Stimulated activated CD4-positive, alpha-beta T cell treated with anti-CD3 and anti-CD28 coated beads, Interleukin-15, amount 100 ng/mL, for 24 hours (primary cell): ENCODE data around the gene RMI2.
"Not testable (repeated sequence)": the region's sequence is repeated elsewhere in the genome, so short reads cannot be mapped to it uniquely, and the experiment has no call there.

ENCODE experiments used
- DNase-seq: peaks from one replicate; pipeline ENCODE4 v3.0.0-alpha.2; 2020

RMI2 gene

DNA sequence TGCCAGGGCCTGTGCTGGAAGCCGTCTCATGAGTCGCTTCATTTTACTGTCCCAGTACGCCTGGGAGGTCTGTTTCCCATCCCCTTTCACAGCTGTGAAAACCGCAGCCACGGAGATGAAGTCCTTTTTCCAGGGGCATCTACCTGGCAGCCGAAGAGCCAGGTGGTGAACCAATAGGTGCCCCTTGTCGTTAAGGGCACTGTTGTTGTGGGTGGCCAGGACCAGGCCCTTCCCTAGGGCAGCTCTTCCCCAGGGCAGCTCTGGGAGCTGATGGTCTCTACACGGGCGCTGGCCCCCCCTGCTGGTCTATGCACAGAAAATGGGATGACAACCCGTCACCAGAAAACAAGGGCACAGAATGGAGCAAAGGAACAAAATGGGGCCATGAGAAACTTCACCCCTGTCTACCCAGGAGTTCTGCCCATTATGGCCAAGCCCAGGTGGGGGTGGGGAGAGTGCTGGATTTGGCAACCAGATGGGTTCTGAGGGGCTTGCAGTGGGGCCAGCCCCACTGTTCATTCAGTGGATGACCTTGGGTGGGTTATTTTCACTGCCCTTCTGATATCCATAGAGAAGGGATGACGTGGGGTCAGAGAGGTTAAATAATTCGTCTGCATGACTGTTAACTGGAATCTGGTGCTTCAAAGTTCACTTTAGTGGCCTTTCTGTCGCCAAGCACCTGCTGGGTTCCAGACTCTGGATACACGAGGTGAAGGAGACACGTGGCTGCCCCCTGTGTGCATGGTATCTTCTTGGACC is 11.5 kb downstream of the RMI2 start:
- peak; percentile 72 for DNase-seq

DNA sequence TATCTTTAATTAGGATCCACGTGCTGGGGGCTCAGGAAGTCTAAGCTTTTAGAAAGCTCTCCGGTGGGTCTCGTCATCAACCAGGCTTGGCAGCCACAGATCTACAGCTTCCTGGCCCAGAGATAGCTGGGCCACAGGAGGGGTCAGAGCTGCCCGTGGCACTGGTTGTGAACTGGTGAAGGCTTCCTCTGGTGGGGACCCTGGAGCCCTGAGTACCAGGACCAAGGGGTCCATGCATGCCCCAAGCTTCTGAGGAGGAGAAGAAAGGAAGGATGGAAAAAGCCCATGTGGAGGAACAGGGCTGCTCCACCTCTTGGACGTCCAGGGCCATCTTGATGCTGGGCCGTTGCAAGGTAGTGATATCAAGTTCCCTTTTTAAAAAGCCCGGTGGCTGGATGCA is 13.3 kb downstream of the RMI2 start:
- DNase-seq: no peak

DNA sequence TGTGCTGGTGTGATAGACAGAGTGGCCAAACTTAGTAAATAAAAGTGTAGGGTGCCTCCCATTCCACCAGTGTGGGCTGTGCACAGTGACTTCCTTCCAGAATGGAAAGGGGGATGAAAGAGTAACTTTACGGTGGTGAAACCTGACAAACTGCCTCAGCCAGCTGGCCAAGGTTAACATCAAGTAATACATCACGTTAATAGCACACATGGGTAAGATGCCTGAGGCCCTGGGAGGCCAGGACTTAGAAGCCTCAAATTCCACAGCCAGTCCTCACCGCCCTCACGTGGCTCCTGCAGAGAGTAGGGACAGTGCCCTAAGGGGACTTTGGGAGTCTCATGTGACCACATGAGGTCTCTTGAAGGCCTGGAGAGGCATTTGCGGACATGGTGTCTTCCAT is 14.1 kb downstream of the RMI2 start:
- no peak for DNase-seq

DNA sequence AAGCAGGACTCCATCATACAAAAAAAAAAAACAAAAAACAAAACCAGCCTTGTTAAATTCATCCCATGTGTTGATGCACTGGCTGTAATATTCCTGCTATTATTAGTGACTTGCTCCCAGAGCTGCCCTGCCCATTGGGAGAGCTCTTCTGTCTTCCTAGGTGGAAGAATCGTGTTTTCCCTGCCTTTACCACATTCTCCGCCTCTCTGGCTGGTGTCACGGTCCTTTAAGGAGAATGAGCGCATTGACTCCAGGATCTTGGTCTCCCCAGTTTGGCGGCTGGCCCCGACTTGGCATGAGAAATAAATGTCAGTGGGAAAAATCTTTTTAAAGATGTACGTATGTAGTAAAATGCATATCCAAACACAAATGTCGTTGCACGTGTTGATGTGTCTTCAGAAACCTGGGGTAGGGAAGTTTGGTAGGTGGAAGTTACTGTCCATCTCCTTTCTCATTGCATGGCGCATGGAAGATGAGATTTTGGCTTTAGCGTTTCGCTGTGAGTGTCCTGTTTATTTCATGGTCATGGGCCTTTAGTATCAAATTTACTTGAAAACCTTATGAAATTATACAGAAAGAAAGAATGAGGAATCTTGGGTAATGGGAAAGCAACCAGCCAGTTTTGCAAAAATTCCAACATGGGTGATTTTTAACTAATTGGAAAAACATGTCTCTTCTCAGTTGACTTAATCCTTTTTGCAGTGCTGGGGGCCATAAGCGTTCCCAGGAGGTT is 15.5 kb downstream of the RMI2 start:
- DNase-seq: no peak

DNA sequence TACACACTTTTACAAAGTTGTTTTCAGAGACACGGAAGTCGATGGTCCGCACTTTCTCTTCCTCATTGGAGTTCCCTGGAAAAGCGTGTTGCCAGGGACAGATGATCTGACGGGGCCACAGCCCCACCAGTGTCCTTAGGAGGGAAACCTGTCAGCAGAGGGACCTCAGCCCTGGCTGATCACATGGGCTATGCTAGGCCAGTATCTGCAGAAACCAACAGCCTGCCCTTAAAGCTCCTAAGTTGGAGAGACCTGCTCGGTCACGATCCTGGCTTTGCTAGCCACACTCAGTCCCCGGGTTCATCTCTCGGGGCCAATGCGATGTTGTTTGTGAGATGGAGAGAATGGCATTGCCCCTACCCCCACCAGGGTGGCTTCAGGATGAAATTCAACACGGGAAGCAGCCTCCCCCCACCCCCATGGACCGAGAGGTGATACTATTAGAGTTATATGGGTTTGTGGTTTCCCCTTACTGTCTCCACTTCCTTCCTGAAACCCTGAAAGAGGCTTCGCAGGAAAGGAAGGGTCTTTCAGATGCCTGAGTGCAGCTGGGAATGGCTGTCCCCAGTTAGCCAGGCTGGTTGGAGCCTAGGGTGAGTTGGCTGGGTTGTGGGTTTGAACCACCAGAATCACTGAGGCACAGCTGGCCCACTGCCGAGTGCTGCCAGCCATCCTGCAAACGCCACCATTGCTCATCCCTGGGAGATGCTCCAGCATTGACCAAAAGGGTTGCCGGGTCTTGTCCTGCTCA is 16.6 kb downstream of the RMI2 start:
- DNase-seq: peak; percentile 53

DNA sequence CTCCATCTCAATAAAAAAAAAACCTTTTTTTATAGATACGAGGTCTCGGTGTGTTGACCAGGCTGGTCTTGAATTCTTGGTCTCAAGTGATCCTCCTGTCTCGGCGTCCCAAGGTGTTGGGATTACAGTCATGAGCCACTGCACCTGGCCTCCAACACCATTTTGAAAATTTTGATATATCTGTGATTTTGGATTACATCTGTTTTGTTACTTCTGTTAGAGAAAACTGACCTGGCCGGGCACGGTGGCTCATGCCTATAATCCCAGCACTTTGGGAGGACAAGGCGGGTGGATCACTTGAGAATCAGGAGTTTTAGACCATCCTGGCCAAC is 18.6 kb downstream of the RMI2 start:
- DNase-seq: no peak

DNA sequence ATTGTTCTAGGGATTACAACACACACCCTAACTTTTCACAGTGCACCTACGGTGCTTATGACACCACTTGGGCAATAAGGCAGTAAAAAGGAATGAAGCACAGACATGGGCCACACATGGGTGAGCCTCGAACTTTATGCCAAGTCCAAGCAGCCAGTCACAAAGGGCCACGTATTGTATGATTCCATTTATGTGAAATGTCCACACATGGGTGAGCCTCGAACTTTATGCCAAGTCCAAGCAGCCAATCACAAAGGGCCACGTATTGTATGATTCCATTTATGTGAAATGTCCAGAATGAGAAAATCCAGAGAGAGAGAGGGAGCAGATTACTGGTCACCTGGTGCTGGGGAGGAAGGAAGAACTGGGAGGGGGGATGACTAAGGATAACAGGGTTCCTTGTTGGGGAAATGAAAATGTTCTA is 22.2 kb downstream of the RMI2 start:
- no peak for DNase-seq

DNA sequence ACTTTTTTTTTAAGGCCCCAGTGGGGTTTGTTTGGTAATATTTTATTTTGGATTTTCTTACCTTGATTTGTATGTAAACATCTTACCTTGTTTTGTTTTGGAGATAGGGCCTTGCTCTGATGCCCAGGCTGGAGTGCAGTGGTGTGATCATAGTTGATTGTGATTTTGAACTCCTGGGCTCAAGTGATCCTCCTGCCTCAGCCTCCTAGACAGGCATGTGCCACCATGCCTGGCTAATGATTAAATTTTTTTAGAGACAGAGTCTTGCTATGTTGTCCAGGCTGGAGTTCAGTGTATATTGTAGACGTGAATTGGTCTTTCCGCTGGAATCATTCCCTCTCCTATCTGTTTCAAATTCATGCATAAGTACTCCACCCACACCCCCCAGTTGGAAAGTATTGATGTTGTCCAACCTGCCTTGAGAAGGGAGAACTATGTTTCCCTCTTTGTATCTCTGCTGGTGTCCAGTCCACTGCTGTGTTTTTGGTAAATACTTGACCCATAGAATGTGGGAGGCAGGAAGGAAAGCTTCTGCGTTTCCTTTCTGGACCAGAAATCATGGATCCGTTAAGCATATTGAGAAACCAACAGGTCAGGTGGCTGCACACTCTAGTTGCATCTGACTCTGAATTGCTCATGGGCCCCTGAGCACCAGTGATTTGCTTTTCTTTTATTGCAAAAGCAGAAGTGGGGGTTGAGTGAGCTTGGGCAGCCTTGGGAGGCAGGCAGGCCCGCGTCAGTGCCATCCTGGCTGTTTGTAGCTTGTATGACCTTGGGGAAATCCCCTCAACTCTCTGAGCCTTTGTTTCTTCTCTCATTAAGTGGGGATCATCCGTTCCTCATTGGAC is 25.0 kb downstream of the RMI2 start:
- DNase-seq: no peak

DNA sequence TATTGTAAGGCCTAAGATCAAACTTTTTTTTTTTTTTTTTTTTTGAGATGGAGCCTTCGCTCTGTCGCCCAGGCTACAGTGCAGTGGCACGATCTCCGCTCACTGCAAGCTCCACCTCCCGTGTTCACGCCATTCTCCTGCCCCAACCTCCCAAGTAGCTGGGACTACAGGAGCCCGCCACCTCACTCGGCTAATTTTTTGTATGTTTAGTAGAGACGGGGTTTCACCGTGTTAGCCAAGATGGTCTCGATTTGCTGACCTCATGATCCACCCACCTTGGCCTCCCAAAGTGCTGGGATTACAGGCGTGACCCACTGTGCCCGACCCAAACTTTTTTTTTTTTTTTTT is 25.6 kb downstream of the RMI2 start:
- not testable (repeated sequence) for DNase-seq

DNA sequence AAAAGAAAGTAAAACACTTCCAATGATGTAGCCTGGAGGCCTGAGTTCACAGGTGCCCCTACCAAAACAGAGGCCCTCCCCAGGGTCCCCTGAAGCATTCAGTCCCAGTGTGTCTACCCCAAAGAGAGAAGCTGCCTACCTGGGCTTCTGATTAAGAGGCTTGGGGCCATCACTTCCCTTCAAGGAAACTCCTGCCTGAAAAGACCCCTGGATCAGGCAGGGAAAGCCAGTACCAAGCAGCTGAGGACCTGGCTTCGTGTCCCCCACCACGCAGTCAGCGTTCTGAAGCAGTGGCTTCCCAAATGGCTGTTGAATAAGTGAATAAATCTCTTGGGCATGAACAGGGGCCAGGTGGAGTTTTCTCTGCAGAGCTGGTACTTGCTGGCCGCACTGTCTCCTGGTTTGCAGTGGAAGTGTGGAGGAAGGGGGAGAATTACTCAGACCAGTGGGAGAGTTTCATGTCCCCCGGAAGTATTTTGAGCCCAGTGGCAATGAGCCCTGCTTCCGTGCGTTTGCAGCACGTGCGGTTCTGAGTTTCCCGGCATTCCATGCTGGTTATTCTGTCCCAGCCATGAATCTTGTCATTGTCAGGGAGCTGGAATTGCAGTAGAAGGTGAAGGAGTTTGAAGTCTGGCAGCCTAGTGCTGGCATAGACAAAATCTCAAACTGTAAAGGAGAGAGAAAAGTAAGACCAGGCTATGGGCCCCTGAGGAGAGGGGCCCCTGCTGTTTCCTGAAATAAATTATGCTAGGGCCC is 27.0 kb downstream of the RMI2 start:
- DNase-seq: no peak

DNA sequence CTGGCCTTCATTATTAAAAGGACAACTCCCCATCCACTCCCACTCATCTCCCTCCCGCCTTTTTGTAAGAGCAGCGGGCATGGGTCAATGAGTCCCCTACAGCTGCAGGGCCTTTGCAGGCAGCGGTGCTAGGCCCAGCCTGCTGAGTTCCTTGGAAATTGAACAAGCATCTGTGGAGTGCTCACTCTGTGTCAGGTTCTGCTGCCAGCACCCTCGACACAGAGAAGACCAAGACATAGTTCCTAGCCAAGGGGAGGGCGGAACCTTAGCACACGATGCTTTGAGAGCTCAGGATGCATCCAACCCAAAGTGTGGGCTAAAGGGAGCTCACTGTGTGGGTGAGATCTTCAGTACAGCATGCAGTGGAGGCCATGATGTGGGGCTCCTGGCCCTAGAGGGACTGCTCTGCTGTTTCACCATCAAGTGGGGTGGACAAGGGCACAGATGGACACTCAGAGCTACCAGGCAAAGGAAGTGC is 27.6 kb downstream of the RMI2 start:
- DNase-seq: no peak

DNA sequence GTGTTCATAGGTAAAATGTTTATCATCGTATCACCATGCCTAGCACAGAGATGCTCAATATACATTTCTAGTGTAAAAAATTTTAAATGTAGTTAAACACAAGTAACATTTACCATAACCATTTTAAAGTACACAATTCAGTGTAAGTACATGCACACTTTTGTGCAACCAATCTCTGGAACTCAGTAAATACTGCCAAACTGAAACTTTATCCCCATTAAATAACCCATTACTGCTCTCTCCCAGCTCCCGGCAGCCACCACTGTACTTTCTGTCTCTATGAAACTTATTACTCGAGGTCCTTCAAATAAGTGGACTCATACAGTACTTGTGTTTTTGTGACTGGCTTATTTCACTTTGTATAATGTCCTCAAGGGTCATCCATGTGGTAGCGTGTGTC is 29.0 kb downstream of the RMI2 start:
- no peak for DNase-seq

DNA sequence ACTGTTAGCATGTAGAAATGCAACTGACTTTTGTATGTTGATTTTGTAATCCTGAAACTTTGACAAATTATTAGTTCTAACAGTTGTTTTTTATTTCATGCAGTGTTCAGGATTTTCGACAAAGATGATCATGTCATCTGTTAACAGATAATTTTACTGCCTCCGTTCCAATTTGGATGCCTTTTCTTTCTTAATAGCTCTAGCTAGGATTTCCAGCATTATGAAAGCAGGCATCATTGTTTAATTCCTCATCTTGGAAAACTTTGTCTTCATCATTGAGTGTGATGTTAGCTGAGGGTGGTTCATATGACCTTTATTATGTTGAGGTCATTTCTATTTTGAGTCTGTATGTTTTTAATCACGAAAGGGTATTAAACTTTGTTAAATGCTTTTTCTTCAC is 31.9 kb downstream of the RMI2 start:
- DNase-seq: no peak

DNA sequence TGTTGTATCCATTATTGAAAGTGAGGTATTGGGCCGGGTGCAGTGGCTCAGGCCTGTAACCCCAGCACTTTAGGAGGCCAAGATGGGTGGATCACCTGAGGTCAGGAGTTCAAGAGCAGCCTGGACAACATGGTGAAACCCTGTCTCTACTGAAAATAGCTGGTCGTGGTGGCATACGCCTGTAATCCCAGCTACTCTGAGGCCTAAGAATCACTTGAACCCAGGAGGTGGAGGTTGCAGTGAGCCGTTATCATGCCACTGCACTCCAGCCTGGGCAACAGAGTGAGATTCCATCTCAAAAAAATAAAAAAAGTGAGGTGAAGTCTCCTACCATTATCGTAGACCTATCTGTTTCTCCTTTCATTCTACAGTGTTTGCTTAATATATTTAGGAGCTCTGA is 33.7 kb downstream of the RMI2 start:
- not testable (repeated sequence) for DNase-seq

DNA sequence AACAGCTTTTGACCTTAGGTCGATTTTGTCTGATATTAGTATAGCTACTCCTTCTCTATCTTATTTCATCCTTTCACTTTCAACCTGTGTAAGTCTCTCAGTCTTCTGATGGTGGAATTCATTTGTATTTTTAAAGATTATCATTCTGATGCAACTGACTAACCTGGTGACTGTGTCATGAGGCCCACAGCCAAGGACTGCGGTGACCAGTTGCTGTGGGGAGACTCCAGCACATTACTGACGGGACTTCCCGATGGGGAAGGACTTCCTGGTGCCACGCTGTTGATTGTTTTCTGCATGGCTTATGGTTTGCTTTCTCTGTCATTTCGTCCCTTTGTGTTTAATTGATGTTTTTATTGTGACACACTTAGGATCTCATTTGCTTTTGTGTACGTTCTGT is 34.2 kb downstream of the RMI2 start:
- DNase-seq: peak; percentile 63

DNA sequence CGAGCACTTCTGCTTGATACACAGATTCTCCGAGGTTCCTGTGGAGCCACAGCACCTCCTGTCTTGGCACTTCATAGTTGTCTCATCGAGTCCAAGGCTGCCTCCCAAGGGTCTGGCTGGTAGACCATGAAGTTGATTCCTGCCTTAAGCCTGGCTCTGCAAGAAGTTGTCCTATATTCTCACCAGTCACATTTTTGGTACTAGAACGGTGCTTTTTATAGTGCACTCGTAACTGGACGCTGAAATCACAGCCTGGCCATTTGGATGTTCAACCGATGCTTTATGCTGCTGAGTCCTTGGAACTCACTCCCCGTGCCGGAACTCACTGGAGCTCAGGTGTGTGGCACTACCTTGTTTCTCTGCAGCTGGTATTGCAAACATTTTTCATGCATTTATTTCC is 35.6 kb downstream of the RMI2 start:
- DNase-seq: no peak

DNA sequence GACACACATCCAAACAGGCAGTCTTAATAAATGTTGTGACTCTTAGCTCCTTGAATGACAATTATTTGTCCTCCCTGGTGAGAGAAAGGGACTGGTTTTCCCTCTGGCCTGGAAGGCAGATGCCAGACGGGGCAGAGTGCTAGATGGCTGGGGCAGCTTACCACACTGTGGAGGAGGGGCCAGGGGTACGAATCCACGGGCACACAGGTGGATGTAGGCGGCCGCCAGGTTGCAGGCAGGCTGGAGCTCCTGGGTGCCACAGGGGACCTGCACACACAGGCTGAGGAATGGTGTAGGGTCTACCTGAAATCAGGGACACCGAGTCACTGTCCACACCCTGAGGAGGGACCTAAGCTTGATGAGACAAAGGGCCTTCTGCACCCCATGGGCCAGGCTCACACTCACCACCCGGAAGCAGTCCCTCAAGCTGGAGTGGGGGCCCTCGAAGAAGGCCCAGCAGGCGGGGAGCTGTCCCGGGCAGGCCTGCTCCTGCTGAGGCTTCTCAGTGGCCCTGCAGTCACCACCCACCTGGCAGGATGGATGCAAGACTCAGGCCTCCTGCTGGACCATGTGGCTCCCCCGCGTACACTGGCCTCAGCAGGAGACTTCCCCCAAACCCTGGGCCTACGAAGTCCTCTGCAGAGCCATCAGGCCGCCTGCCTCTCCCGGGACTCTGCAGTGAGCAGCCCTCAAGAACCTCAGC is 38.4 kb downstream of the RMI2 start:
- DNase-seq: no peak

DNA sequence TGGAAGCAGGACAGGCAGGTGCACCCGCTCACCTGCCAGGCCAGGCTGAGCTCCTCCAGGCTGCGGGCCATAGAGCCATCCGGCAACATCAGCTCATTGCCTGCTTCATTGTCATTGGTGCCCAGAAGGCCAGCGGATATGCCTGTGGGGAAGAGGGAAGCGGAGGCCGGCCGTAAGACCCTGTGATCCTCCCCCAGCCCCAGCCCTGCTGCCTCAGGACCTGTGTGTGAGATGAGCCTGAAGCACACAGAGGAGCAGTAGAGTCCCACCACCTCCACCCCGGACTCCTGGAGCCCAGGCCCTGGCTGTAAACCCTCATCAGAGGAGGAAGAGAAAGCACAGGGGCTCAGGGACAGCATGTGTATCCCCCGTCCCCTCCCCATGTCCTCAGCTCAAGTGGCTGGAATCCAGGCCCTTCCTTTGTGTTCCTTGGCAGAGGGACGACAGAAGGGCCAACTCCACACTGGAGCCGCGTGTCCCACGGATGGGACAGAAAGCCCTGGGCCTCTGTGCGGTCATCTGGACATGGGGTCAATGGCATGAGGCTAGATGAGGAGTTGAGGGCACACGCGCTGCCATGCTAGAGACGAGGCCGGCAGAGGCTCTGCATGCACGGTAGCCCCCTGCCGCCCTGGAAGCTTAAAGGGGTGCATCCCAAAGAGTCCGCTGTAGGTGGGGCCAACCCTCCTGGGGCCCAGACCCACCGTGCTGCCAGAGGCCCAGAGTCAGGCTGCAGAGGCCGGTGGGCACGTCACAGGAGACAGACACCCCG is 39.1 kb downstream of the RMI2 start:
- DNase-seq: no peak

DNA sequence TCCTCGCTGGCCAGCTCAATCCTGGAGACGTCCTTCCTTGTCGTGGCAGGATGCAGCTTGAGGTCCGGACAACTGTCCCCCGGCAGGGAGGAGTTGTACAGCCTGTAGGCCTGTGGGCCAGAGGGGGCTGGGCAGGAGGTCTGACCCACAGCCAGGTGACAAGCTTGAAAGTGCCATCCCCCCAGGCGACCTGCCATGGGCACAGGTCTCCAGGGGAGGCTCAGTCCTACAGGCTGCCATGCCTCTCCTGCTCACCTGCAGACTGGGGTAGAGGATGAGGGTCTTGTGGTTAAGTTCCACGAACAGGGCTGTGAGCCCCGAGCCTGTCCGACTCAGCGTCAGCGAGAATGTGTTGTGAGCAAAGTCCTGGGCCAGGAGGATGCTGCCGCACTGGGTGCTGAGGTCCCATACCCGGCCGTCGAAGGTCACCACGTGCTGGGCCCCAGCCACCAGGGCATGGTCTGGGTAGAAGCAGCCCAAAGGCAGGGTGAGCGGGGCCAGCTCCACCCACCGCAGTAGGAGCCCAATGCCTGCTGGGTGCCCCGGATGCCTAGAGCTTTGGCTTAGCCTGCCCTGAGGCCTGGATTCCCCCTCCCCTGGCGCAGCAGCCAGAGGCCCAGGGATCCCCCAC is 39.8 kb downstream of the RMI2 start:
- DNase-seq: no peak

DNA sequence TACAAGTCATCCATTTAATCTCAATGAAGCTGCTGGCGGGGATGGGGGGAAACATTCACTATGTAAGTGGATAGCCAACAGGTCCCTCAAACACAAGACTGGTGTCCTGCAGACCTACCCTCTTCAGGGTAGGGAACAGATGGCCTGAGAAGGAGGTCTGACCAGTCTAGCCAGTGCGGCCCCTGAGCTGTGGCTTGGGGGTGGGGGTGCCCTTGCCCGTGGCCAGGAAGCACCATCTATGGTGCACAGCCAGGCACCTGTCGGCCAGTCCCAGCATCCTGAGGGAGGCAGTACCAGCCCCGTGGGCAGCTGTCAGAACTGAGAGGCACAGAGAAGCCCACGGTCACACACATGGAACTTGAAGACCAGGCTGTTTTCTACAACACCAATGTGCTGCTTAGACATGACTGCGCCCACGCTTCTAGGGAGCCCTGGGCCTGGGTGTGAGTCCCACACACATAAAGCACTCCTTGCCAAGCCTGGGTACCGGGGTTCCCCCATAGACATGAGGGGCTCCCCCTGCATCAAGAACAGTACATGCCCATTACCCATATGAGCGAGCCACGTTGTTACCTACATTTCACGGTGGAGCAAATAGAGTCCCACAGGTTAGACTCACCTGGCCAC is 40.9 kb downstream of the RMI2 start:
- peak; percentile 23 for DNase-seq
